H9 (cell line): Measurements from ENCODE around the gene BZW2. TPM values are rescaled to one million over a fixed set of nuclear protein-coding genes. Genes with fewer than 3 reads are reported as not detected.

ENCODE experiments used
- DNase-seq: peaks from one replicate; pipeline ENCODE4 v3.0.0-alpha.2; 2017
- H2AFZ ChIP-seq: one replicate; pipeline ENCODE4 v1.6.1; 2013; ENCODE audit warnings: mild to moderate bottlenecking, low read length, control low read depth, moderate library complexity
- H2AK5ac ChIP-seq: 2 replicates; pipeline ENCODE4 v1.6.1; 2013; ENCODE audit warnings: low read length, control low read depth, mixed read lengths; ENCODE audit not compliant: insufficient read length
- H2BK120ac ChIP-seq: one replicate; pipeline ENCODE4 v1.6.1; 2013; ENCODE audit warnings: low read depth, mild to moderate bottlenecking, low read length, control low read depth, inconsistent platforms; ENCODE audit not compliant: poor library complexity, severe bottlenecking
- H2BK12ac ChIP-seq: 2 replicates; pipeline ENCODE4 v1.6.1; 2013; ENCODE audit warnings: low read length, control low read depth, mixed read lengths, low read depth; ENCODE audit not compliant: insufficient read length
- H2BK15ac ChIP-seq: 2 replicates; pipeline ENCODE4 v1.6.1; 2013; ENCODE audit warnings: low read depth, low read length, control low read depth
- H2BK20ac ChIP-seq: one replicate; pipeline ENCODE4 v1.6.1; 2013; ENCODE audit warnings: low read depth, mild to moderate bottlenecking, low read length, control low read depth, inconsistent platforms; ENCODE audit not compliant: poor library complexity, severe bottlenecking
- H2BK5ac ChIP-seq: 2 replicates; pipeline ENCODE4 v1.6.1; 2013; ENCODE audit warnings: low read length, control low read depth, mixed read lengths; ENCODE audit not compliant: insufficient read length
- H3K14ac ChIP-seq: 2 replicates; pipeline ENCODE4 v1.6.1; 2013; ENCODE audit warnings: low read length, control low read depth; ENCODE audit not compliant: insufficient read depth
- H3K18ac ChIP-seq: 2 replicates; pipeline ENCODE4 v1.6.1; 2013; ENCODE audit warnings: low read depth, mild to moderate bottlenecking, mixed read lengths, low read length, control low read depth; ENCODE audit not compliant: insufficient read length
- H3K23ac ChIP-seq: 2 replicates; pipeline ENCODE4 v1.6.1; 2013; ENCODE audit warnings: low read length, control low read depth, mixed read lengths, low read depth; ENCODE audit not compliant: insufficient read length
- H3K23me2 ChIP-seq: 2 replicates; pipeline ENCODE4 v1.6.1; 2013; ENCODE audit warnings: low read depth, mild to moderate bottlenecking, mixed read lengths, low read length, control low read depth; ENCODE audit not compliant: insufficient read length, poor library complexity, severe bottlenecking
- H3K27ac ChIP-seq: 2 replicates; pipeline ENCODE4 v1.5.1; 2013; ENCODE audit warnings: low read length, control low read depth, mixed read lengths, low read depth; ENCODE audit not compliant: insufficient read length
- H3K27me3 ChIP-seq: 2 replicates; pipeline ENCODE4 v1.6.1; 2013; ENCODE audit warnings: low read length, control low read depth, inconsistent platforms; ENCODE audit not compliant: insufficient read depth
- H3K4ac ChIP-seq: 2 replicates; pipeline ENCODE4 v1.6.1; 2013; ENCODE audit warnings: low read depth, mild to moderate bottlenecking, control low read depth, inconsistent platforms, low read length, moderate library complexity
- H3K4me1 ChIP-seq: 2 replicates; pipeline ENCODE4 v1.6.1; 2013; ENCODE audit warnings: low read length, control low read depth, inconsistent platforms; ENCODE audit not compliant: insufficient read depth
- H3K4me2 ChIP-seq: 2 replicates; pipeline ENCODE4 v1.6.1; 2013; ENCODE audit warnings: low read length, control low read depth, mixed read lengths; ENCODE audit not compliant: insufficient read length, insufficient read depth
- H3K56ac ChIP-seq: 2 replicates; pipeline ENCODE4 v1.6.1; 2013; ENCODE audit warnings: low read depth, mild to moderate bottlenecking, mixed read lengths, low read length, control low read depth; ENCODE audit not compliant: insufficient read length
- H3K79me1 ChIP-seq: 2 replicates; pipeline ENCODE4 v1.6.1; 2013; ENCODE audit warnings: low read depth, mild to moderate bottlenecking, moderate library complexity, low read length, control low read depth, inconsistent platforms; ENCODE audit not compliant: insufficient read depth, poor library complexity, severe bottlenecking
- H3K79me2 ChIP-seq: 2 replicates; pipeline ENCODE4 v1.6.1; 2013; ENCODE audit warnings: low read length, control low read depth, inconsistent platforms; ENCODE audit not compliant: insufficient read depth
- H3K9ac ChIP-seq: 2 replicates; pipeline ENCODE4 v1.6.1; 2013; ENCODE audit warnings: low read length, control low read depth, mixed read lengths; ENCODE audit not compliant: insufficient read length; ENCODE audit errors: extremely low read depth
- H3K9me3 ChIP-seq: one replicate; pipeline ENCODE4 v1.6.1; 2013; ENCODE audit warnings: low read depth, low read length, inconsistent platforms; ENCODE audit not compliant: control insufficient read depth
- H3T11ph ChIP-seq: one replicate; pipeline ENCODE4 v1.6.1; 2013; ENCODE audit warnings: mild to moderate bottlenecking, low read length, control low read depth, inconsistent platforms
- H4K20me1 ChIP-seq: one replicate; pipeline ENCODE4 v1.6.1; 2013; ENCODE audit not compliant: control insufficient read depth, insufficient read length, insufficient read depth
- H4K5ac ChIP-seq: 2 replicates; pipeline ENCODE4 v1.6.1; 2013; ENCODE audit warnings: low read depth, mild to moderate bottlenecking, mixed read lengths, low read length, control low read depth; ENCODE audit not compliant: insufficient read length
- H4K8ac ChIP-seq: replicated peaks from 2 replicates; pipeline ENCODE4 v1.6.1; 2013; ENCODE audit warnings: low read length, control low read depth, mixed read lengths, low read depth; ENCODE audit not compliant: insufficient read length
- H4K91ac ChIP-seq: 2 replicates; pipeline ENCODE4 v1.6.1; 2013; ENCODE audit warnings: low read depth, mild to moderate bottlenecking, moderate library complexity, mixed read lengths, low read length, control low read depth; ENCODE audit not compliant: insufficient read length
- H3K27ac Mint-ChIP-seq, 3 experiments: 2 replicates in 2 of 3; 3 replicates in 1 of 3; pipeline ENCODE4 v1.8.0; 2020 to 2021; ENCODE audit warnings: mixed read lengths in 3 of 3, mild to moderate bottlenecking in 1 of 3, moderate library complexity in 1 of 3
- H3K27me3 Mint-ChIP-seq: 2 replicates; pipeline ENCODE4 v1.8.0; 2021; ENCODE audit warnings: low read depth, mild to moderate bottlenecking, moderate library complexity, mixed read lengths
- H3K36me3 Mint-ChIP-seq, 3 experiments: 2 replicates in 2 of 3; 3 replicates in 1 of 3; pipeline ENCODE4 v1.8.0; 2020 to 2021; ENCODE audit warnings: low read depth in 3 of 3, mixed read lengths in 3 of 3; ENCODE audit not compliant: insufficient read depth in 1 of 3
- H3K4me1 Mint-ChIP-seq, 2 experiments: 2 replicates each; pipeline ENCODE4 v1.8.0; 2020; ENCODE audit warnings: mixed read lengths in 2 of 2
- H3K4me3 Mint-ChIP-seq, 2 experiments: 2 replicates in 1 of 2; 3 replicates in 1 of 2; pipeline ENCODE4 v1.8.0; 2020 to 2021; ENCODE audit warnings: mild to moderate bottlenecking in 2 of 2, mixed read lengths in 2 of 2, moderate library complexity in 1 of 2
- H3K9me3 Mint-ChIP-seq, 2 experiments: 2 replicates in 1 of 2; 3 replicates in 1 of 2; pipeline ENCODE4 v1.8.0; 2020; ENCODE audit warnings: mild to moderate bottlenecking in 2 of 2, mixed read lengths in 2 of 2, moderate library complexity in 1 of 2
- CTCF ChIP-seq: fragments of 200-600 bp; sonication (generic); conservative IDR thresholded peaks from 3 replicates; pipeline ENCODE4 v1.8.0; 2021; ENCODE audit warnings: antibody characterized with exemption, mild to moderate bottlenecking
- WGBS: extraction: QIAGEN DNeasy Blood & Tissue Kit; methylation state at CpG from one replicate; pipeline ENCODE4 v1.1.7; 2013; ENCODE audit warnings: missing lambda C conversion rate, low lambda C conversion rate, mixed read lengths; ENCODE audit not compliant: insufficient read length; ENCODE audit errors: extremely low coverage; 5-methylcytosine and 5-hydroxymethylcytosine counted together
- total RNA-seq: library from RNA; stranded (reverse); gene quantifications from 2 replicates; pipeline ENCODE4 v1.2.1, GENCODE V29; 2021

BZW2 gene
- total RNA-seq, 1 experiment from 2014 or later = 64.6 TPM

- Histone ChIP-seq H3K4ac (no peak overlapping the region), H4K20me1 (no peaks in the 10 kb centered on the region), H3K23ac (no peak overlapping the region), H3K4me1 (no peaks in the 10 kb centered on the region), H3K14ac (no peak overlapping the region), H2BK120ac (no peak overlapping the region), H3K18ac (no peak overlapping the region), H2AFZ (no peak overlapping the region), H2BK20ac (no peak overlapping the region), H3K27me3 (no peaks in the 10 kb centered on the region), H4K91ac (no peak overlapping the region), H3T11ph (no peak overlapping the region), H3K56ac (no peak overlapping the region), H3K27ac (no peak overlapping the region), H3K79me2 (no peaks in the 10 kb centered on the region), H4K5ac (no peak overlapping the region), H3K9me3 (no peaks in the 10 kb centered on the region), H3K23me2 (no peaks in the 10 kb centered on the region), H2BK15ac (no peak overlapping the region), H3K79me1 (no peaks in the 10 kb centered on the region), H3K4me2 (no peak overlapping the region), H2AK5ac (no peak overlapping the region), H4K8ac (no peak overlapping the region), H2BK5ac (no peak overlapping the region), H2BK12ac (no peak overlapping the region), H3K9ac (no peak overlapping the region)
- Mint-ChIP-seq H3K36me3 (peaks cover 37 to 71% (median 56%) of the 10 kb centered on the region in 3 experiments), H3K4me1 (no peaks in the 10 kb centered on the region), H3K27ac (no peak overlapping the region), H3K27me3 (no peaks in the 10 kb centered on the region), H3K4me3 (no peak overlapping the region), H3K9me3 (no peaks in the 10 kb centered on the region)
- no CpG with 5 or more reads among the region's 8 CpGs for WGBS
- DNase-seq = no peak
- no peak for TF ChIP-seq CTCF
Observed at GRCh38 chr7:16697507-16698199, 51.7 kb downstream of the BZW2 start.
